Tibial nerve (tissue), 4 donors: Measurements from ENCODE around the gene COL8A2. TPM values are rescaled to one million over a fixed set of nuclear protein-coding genes. Genes with fewer than 3 reads are reported as not detected.

ENCODE experiments used
- DNase-seq, 2 donors: peaks; one replicate each; pipeline ENCODE4 v3.0.0-alpha.2; 2019; ENCODE audit warnings: low spot score in 2 of 2
- H3K27ac ChIP-seq, 4 donors: fragments of 200-600 bp; sonication (generic) in 3 of 4; one replicate each; pipeline ENCODE4 v1.5.1; 2017 to 2019; ENCODE audit warnings: mild to moderate bottlenecking in 1 of 4
- H3K27me3 ChIP-seq, 2 donors: fragments of 200-600 bp; sonication (generic) in 1 of 2; one replicate each; pipeline versions ENCODE4 v1.5.1 to v1.6.0; 2017 to 2019
- H3K36me3 ChIP-seq, 3 donors: fragments of 200-600 bp; sonication (generic); one replicate each; pipeline ENCODE4 v1.5.1; 2018 to 2019
- H3K4me1 ChIP-seq, 4 donors: fragments of 200-600 bp; sonication (generic) in 3 of 4; one replicate each; pipeline ENCODE4 v1.5.1; 2017 to 2019
- H3K4me3 ChIP-seq, 4 donors: fragments of 200-600 bp; sonication (generic) in 3 of 4; one replicate each; pipeline ENCODE4 v1.5.1; 2017 to 2019; ENCODE audit warnings: mild to moderate bottlenecking in 1 of 4, moderate library complexity in 1 of 4
- H3K9me3 ChIP-seq, 4 donors: fragments of 200-600 bp; sonication (generic) in 3 of 4; one replicate each; pipeline ENCODE4 v1.5.1; 2017 to 2019
- CTCF ChIP-seq, 5 experiments: fragments of 200-600 bp in 3 of 5; fragments of 450-650 bp in 2 of 5; sonication (generic) in 3 of 5; IDR thresholded peaks; one replicate each; pipeline ENCODE4 v1.5.1; 2016 to 2019; ENCODE audit warnings: antibody characterized with exemption in 5 of 5, mild to moderate bottlenecking in 3 of 5, moderate library complexity in 2 of 5
- EP300 ChIP-seq, 2 donors: sonication (generic); formaldehyde crosslinking; IDR thresholded peaks; one replicate each; pipeline ENCODE4 v1.6.1; 2017; ENCODE audit warnings: antibody characterized with exemption in 2 of 2, mild to moderate bottlenecking in 1 of 2
- POLR2A ChIP-seq, 2 donors: fragments of 450-650 bp; IDR thresholded peaks; one replicate each; pipeline ENCODE4 v1.6.1; 2017; ENCODE audit warnings: antibody characterized with exemption in 2 of 2, mild to moderate bottlenecking in 2 of 2, moderate library complexity in 2 of 2
- WGBS, 2 donors: methylation state at CpG; one replicate each; pipeline ENCODE4 v1.1.5; 2018; 5-methylcytosine and 5-hydroxymethylcytosine counted together
- total RNA-seq, 4 donors: library from RNA; depleted of rRNA; stranded (reverse); fragments of >200 nt; gene quantifications; one replicate each; pipeline ENCODE4 v1.1.0, GENCODE V29; 2016

COL8A2 gene
- total RNA-seq, 4 donors from 2014 or later: 26.7 to 57.9 (median 50.2) TPM

GRCh38 chr1:36137226-36137625 is 12.2 kb upstream of the COL8A2 start:
- Histone ChIP-seq H3K27ac (no peak overlapping the region), H3K4me1 (peaks cover 0 to 64% (median 23%) of the 10 kb centered on the region in 4 donors), H3K4me3 (no peak overlapping the region), H3K9me3 (no peaks in the 10 kb centered on the region), H3K36me3 (peaks cover 0 to 43% (median 7%) of the 10 kb centered on the region in 3 donors), H3K27me3 (no peaks in the 10 kb centered on the region)
- TF ChIP-seq POLR2A (IDR thresholded peaks at IDR 0.05): no peak
- no peak for TF ChIP-seq EP300 (IDR thresholded peaks at IDR 0.05)
- TF ChIP-seq CTCF (IDR thresholded peaks at IDR 0.05): no peak
- no peak for DNase-seq
- 73 to 80% methylated on average over 5 of the region's 5 CpGs for WGBS, 2 donors

- H3K4me1 ChIP-seq: peaks cover 0 to 59% (median 21%) of the 10 kb centered on the region in 4 donors
- no peak for DNase-seq
- no peak overlapping the region for H3K4me3 ChIP-seq
- 28 to 58% methylated on average over 1 of the region's 1 CpG for WGBS, 2 donors
- no peaks in the 10 kb centered on the region for H3K9me3 ChIP-seq
- peak overlapping the region in 2 of 4 donors; percentile 81 to 88 for H3K27ac ChIP-seq
- H3K27me3 ChIP-seq: no peaks in the 10 kb centered on the region
- TF ChIP-seq POLR2A (IDR thresholded peaks at IDR 0.05) (no peak), EP300 (IDR thresholded peaks at IDR 0.05) (no peak), CTCF (IDR thresholded peaks at IDR 0.05) (no peak)
- H3K36me3 ChIP-seq: peaks cover 0 to 43% (median 7%) of the 10 kb centered on the region in 3 donors
Measured at GRCh38 chr1:36136535-36136934, 11.5 kb upstream of the COL8A2 start.

GRCh38 chr1:36135796-36136195 is 10.8 kb upstream of the COL8A2 start:
- TF ChIP-seq EP300 (IDR thresholded peaks at IDR 0.05) (no peak), POLR2A (IDR thresholded peaks at IDR 0.05) (no peak), CTCF (IDR thresholded peaks at IDR 0.05) (no peak)
- no peak for DNase-seq
- Histone ChIP-seq H3K4me3 (no peak overlapping the region), H3K9me3 (no peaks in the 10 kb centered on the region), H3K4me1 (peaks cover 0 to 54% (median 21%) of the 10 kb centered on the region in 4 donors), H3K27me3 (no peaks in the 10 kb centered on the region), H3K36me3 (peaks cover 0 to 43% (median 7%) of the 10 kb centered on the region in 3 donors), H3K27ac (peak overlapping the region; percentile 2 to 88 (median 54))

GRCh38 chr1:36135330-36135667 is 10.3 kb upstream of the COL8A2 start:
- peaks cover 0 to 41% (median 7%) of the 10 kb centered on the region in 3 donors for H3K36me3 ChIP-seq
- TF ChIP-seq POLR2A (IDR thresholded peaks at IDR 0.05) (no peak), CTCF (IDR thresholded peaks at IDR 0.05) (no peak), EP300 (IDR thresholded peaks at IDR 0.05) (no peak)
- 17 to 25% methylated on average over 6 of the region's 6 CpGs for WGBS, 2 donors
- peak overlapping the region; percentile 2 to 88 (median 54) for H3K27ac ChIP-seq
- H3K27me3 ChIP-seq: no peaks in the 10 kb centered on the region
- H3K4me3 ChIP-seq: no peak overlapping the region
- peaks cover 0 to 49% (median 20%) of the 10 kb centered on the region in 4 donors for H3K4me1 ChIP-seq
- H3K9me3 ChIP-seq: no peaks in the 10 kb centered on the region
- no peak for DNase-seq

- peak; percentile 50 to 80 for DNase-seq
- Histone ChIP-seq H3K27ac (peak overlapping the region; percentile 2 to 88 (median 54)), H3K4me3 (no peak overlapping the region), H3K27me3 (no peaks in the 10 kb centered on the region), H3K36me3 (peaks cover 0 to 35% (median 7%) of the 10 kb centered on the region in 3 donors), H3K9me3 (no peaks in the 10 kb centered on the region), H3K4me1 (peaks cover 0 to 43% (median 17%) of the 10 kb centered on the region in 4 donors)
- WGBS, 2 donors: 49 to 51% methylated on average over 7 of the region's 7 CpGs
- TF ChIP-seq CTCF (IDR thresholded peaks at IDR 0.05): peak; percentile 63 to 94 (median 70)
- no peak for TF ChIP-seq POLR2A (IDR thresholded peaks at IDR 0.05)
Measured at GRCh38 chr1:36134505-36135329, 9.7 kb upstream of the COL8A2 start.
